GM18870 (cell line): ENCODE results near the gene PLEKHA5.
"Not testable (repeated sequence)": the region's sequence is repeated elsewhere in the genome, so short reads cannot be mapped to it uniquely, and the experiment has no call there.

Source experiments
- ATAC-seq: cut with Tn5 transposase; IDR thresholded peaks from one replicate; pipeline ENCODE4 v1.9.1; 2021; ENCODE audit warnings: moderate library complexity; ENCODE audit not compliant: unreplicated experiment

Gene PLEKHA5

DNA sequence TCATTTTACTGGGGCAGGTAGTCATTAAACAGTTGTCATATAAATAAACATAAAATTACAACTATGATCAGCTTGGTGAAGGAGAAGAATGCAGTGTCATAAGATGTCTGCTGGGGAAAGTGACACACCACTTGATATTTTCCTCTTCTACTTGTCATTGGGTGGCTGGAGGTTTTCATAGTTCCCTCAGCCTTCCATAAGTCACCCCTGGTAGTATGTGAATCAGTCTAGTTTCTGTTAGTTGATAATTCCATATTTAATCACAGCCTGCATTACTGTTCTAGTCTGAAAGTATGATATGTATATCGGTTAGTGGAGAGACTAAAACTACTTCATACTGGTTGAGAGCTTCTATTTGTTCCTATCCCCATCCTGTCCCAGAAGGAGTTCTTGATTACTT is 38.2 kb downstream of the PLEKHA5 start:
- ATAC-seq, result no peak

DNA sequence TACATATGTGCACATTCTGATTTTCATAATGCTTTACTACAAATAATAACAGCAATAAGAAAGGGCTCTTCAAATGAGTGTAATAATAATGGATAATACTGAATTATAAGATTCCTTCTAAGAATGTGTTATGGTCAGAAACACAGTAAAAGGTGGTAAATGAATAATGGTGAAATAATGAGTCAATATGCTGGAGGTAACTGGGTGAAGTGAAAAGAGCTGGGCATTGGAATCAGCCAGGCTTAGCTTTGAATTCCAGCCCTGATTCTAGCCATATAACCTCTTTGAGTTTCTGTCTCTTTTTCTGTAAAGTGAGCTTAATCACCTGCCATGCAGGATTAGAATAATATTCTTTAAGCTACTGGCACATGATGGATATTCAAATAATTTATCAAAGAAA is 39.1 kb downstream of the PLEKHA5 start:
- ATAC-seq, result no peak

DNA sequence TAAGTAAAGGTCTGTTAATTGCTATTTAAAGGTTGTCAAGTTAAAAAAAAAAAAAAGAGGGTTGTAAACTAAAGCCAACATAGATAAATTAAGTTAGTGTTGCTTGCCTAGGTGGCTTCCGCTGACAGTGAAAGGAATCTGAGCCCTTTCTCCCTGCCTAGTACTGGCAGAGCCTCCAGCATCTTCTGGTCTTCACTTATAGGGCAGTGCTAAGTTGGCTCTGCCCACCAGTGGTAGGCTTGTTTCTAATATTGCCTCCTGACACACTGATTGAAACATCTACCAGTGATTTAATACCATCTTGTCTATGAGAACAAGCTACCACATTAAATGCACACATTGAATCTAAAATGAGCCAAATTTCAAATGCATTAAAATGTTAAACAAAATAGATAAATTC is 39.7 kb downstream of the PLEKHA5 start:
- ATAC-seq, result no peak

- ATAC-seq, result not testable (repeated sequence)
These were observed 40.8 kb downstream of the PLEKHA5 start for GRCh38 chr12:19170286-19170685.

GRCh38 chr12:19171731-19172130 is 42.2 kb downstream of the PLEKHA5 start:
- no peak for ATAC-seq

GRCh38 chr12:19177754-19178153 is 48.2 kb downstream of the PLEKHA5 start:
- ATAC-seq, result no peak

GRCh38 chr12:19179986-19180385 is 50.5 kb downstream of the PLEKHA5 start:
- no peak for ATAC-seq

GRCh38 chr12:19181666-19182426 is 52.3 kb downstream of the PLEKHA5 start:
- no peak for ATAC-seq

- no peak for ATAC-seq
These were observed 53.7 kb downstream of the PLEKHA5 start for GRCh38 chr12:19183121-19183838.

GRCh38 chr12:19185262-19185929 is 55.9 kb downstream of the PLEKHA5 start:
- ATAC-seq, result no peak

GRCh38 chr12:19186722-19187661 is 57.5 kb downstream of the PLEKHA5 start:
- peak; percentile 45 for ATAC-seq

DNA sequence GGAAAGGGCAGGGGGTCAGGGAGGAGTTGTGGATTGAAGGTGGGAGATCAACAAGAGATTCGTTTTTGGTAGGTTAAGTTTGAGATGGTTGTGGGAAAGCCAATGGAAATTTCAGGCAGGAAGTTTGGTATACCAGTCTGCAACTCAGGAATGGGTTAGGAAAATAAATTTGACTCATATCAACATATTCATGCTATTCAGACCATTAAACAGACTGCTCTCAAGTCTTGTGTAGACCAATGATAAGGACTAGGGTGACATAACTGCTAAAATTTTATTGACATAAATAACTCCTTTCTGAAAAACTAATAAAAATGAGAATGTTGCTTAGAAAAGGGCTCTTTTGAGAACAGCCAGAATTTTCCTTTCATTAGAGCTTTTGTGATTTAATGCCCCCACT is 60.0 kb downstream of the PLEKHA5 start:
- no peak for ATAC-seq

DNA sequence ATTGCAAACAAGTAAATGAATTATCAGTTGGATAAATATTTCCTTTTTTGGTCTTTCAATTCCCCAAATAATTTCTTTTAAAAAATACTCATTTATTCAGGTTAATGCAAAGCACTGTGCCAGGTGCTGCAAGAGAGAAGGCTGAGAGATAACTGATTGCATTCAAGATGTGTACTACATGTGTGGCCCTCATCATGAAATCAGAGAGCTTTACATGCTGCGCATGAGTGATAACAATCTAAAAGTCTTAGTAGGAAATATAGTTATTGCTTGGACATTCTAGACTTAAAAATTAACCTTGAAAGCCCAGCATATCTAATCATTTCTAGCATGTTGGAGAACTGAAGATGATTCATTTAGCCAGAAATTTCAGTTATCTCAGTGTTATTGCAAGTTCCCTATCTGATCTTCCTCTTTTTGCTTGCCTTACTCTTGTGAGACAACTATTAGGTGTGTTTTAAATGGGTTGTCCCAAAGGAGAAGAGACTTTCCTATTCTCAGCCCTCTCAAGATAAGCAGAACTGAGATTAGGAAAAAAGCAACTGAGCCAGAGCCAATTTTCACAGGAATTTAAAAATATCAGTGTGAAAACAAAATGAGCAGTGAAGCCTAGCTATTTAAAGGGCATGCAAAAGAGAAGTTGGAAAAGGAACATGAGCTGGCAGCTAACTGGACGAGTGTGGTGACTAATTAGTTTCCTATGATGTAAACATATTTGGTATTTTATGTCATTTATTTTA is 60.9 kb downstream of the PLEKHA5 start:
- no peak for ATAC-seq

- no peak for ATAC-seq
These were observed 61.6 kb downstream of the PLEKHA5 start for GRCh38 chr12:19191089-19191488.

DNA sequence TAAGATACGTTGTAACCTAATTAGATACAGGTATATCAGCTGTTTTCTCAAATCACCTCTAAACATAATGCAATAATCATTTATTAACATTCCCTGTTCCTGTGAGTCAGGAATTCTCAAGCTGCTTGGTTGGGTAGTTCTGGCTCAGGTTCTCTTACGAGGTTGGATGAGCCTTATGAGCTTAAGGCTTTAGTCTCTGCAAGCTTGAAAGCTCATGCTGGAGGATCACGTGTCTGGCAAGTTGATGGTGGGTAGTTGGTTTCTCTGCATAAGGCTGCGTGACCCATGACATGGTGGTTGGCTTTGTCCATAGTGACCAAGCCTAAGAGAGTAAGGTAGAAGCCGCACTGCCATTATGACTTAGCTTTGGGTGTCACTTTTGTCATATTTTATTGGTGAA is 62.0 kb downstream of the PLEKHA5 start:
- ATAC-seq, result no peak

DNA sequence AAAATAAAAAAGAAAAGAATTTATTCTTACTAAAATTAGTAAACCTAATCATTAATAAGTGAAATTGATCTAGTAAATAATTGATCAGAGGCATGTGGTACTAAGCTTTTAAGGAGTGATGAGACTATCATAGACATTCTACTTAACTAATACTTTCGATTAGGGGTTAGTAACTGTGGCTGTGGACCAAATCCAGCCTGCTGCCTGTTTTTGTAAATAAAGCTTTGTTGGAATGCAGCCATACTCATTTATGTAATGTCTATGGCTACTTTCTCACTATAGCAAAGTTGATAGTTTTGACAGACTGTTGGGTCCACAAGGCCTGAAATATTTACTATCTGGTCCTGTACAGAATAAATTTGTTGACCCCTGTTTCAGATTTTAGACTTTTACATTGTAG is 63.2 kb downstream of the PLEKHA5 start:
- no peak for ATAC-seq

DNA sequence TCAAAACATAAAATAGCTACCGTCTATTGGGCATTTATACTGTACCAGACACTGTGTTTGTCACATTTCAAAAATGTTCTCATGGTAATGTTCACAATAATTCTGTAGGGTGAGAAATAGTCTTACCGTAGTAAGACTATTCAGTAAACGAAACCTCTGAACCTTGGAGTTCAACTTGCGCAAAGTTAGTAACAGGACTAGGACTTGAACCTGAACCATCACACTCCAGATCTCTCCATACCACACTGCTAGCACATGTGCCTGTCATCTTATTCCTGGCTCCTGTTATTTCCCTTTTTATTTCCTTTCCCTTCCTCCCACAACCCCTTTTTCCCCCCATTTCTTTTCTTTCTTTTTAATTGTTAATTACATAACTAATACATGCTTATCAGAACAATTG is 65.4 kb downstream of the PLEKHA5 start:
- ATAC-seq, result no peak

DNA sequence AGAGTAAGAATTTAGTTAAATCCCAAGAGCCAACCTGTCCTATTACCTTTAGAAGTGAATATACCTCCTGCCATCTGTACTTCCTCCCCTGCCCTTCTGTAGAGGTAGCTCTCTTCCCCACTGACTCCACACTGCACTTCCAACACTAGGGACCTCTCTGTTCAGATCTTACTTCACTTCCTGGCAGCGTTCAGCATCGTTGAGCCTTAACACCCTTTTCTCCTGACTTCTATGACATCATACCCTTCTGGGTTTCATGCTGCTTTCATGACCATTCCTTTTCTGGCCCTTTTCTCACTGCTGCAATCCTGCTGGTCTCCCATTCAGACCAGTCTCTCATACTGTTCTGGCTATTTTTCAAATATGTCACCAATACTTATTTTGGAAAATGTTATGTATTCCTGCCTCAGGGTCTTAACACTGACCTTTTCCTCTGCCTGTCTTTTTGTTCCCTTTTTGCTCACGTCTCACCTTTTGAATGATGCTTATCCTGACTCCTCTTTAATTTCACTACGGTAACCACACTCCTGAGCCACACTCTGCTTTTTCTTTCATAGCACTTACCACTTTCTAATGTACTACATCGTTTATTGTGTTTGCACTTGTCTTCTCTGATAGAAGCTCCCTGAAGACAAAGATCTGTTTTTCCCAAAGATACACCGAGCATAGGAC is 67.6 kb downstream of the PLEKHA5 start:
- ATAC-seq, result no peak

DNA sequence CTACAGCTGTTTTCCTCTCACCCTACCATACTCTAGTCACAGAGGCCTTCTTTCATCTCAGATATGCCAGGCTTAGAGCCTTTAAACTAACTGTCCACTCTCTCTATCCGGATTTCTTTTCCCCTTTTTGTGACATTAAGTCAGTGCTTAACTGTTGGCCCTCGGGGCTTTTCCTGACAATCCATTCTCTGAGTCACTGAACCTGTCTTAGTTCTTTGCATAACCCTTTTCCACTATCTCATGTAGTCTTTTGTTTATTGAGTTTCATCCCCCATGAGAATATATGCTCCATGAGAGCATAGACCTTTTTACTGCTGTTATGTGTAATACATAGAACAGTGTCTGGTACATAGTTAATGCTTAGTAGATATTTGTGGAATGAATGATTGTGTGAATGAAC is 68.7 kb downstream of the PLEKHA5 start:
- ATAC-seq, result no peak

GRCh38 chr12:19199332-19199731 is 69.8 kb downstream of the PLEKHA5 start:
- no peak for ATAC-seq
